Measurements from ENCODE around the gene LMF1.

LMF1 gene

DNA sequence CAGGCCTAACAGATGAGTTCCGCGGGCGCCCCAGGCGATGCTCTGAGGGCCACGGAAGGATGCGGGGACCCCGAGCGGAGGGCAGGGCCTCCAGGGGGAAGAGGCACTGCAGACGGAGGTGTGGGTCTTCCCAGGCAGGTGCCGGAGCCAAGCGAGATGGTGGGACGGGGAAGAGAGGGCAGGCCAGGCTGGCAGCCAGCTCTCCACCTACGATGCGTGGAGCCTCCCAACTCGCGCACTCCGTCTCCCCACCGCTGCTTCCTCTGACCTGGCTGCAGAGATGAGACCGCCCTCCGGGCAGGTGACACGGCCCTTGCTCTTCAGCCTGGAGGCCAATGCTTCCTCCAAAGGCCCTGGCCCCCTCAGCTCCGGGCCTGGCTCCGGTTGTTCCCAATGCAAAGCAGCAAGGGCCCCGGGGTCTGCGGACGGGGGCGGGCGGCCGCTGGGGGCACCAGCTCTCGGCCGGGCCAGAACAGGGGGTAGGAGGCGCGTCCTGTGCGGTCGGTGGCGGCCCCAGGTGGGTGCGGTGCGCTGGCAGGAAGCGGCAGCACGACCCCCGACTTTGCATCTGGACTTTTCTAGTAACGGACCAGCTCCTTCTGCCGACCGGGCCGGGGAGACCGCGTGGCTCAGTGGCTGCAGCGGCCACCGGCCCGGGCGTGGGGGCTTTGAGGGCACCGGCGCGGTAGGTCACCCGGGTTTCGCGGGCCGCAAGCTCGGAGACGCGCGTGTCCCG is 9.2 kb upstream of the LMF1 start:
- TF ChIP-seq, protein P1, sequence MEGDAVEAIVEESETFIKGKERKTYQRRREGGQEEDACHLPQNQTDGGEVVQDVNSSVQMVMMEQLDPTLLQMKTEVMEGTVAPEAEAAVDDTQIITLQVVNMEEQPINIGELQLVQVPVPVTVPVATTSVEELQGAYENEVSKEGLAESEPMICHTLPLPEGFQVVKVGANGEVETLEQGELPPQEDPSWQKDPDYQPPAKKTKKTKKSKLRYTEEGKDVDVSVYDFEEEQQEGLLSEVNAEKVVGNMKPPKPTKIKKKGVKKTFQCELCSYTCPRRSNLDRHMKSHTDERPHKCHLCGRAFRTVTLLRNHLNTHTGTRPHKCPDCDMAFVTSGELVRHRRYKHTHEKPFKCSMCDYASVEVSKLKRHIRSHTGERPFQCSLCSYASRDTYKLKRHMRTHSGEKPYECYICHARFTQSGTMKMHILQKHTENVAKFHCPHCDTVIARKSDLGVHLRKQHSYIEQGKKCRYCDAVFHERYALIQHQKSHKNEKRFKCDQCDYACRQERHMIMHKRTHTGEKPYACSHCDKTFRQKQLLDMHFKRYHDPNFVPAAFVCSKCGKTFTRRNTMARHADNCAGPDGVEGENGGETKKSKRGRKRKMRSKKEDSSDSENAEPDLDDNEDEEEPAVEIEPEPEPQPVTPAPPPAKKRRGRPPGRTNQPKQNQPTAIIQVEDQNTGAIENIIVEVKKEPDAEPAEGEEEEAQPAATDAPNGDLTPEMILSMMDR (IDR thresholded peaks at IDR 0.05; ENCODE audit: borderline replicate concordance, insufficient read depth, low read depth, low read length), result no peak
- H3K4me3 ChIP-seq (ENCODE audit: low read depth, low read length), result no peak overlapping the region

DNA sequence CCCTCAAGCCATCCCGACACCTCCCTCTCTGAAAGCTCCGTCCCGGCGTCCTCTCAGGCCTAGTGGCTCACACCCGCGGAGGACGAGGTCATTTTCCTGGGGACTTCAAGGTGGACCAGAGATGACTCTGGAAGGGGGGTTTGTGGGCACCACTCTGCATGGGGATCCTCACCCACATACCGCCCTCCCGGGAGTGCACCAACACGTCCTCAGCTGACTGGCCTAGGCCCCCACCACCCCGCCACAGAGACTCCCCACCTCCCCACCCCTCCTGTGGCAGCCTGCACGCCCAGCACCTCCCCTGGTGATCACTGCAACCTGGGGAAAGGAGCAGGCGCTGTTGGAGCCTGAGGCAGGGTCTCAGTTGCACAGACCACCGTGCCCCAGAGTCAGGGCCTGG is 8.4 kb upstream of the LMF1 start:
- TF ChIP-seq, protein P1 (IDR thresholded peaks at IDR 0.05; ENCODE audit: borderline replicate concordance, insufficient read depth, low read depth, low read length), result no peak

DNA sequence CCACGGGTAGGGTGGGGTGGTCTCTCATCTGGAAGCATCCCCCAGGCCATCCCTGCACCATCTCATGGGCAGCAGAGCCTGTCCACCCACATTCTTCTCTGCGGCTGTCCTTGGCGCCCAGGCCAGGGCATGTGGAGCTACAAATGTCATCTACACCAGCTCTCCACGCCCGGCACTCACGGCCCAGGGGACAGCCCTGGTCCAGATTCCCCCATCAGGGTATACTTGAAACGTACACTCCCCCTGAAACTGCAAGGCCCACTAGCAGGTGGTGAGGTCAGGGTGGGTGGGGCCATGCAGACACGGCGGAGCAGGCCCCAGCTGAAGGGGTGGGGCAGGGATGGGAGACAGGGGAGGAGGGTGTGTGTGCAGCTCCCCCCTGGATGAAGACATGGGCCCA is 7.6 kb upstream of the LMF1 start:
- H3K4me3 ChIP-seq (ENCODE audit: low read depth, low read length), result no peak overlapping the region
- TF ChIP-seq, protein P1 (IDR thresholded peaks at IDR 0.05; ENCODE audit: borderline replicate concordance, insufficient read depth, low read depth, low read length), result no peak

More for the DNA sequence above, 8.4 kb upstream of the LMF1 start:
- no peak overlapping the region for H3K4me3 ChIP-seq (ENCODE audit: low read depth, low read length)

DNA sequence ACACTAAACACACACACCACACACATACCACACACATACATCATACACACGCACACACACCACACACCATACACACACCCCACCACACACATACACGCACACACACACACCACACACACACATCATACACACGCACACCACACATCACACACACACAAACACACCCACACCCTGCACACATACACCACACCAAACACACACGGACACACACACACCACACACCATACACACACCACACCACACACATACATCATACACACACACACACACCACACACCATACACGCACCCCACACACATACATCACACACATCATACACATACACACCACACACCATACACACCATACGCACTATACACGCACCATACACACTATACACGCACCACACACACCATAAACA is 7.1 kb upstream of the LMF1 start:
- TF ChIP-seq, protein P1 (IDR thresholded peaks at IDR 0.05; ENCODE audit: borderline replicate concordance, insufficient read depth, low read depth, low read length), result no peak
- no peak overlapping the region for H3K4me3 ChIP-seq (ENCODE audit: low read depth, low read length)

DNA sequence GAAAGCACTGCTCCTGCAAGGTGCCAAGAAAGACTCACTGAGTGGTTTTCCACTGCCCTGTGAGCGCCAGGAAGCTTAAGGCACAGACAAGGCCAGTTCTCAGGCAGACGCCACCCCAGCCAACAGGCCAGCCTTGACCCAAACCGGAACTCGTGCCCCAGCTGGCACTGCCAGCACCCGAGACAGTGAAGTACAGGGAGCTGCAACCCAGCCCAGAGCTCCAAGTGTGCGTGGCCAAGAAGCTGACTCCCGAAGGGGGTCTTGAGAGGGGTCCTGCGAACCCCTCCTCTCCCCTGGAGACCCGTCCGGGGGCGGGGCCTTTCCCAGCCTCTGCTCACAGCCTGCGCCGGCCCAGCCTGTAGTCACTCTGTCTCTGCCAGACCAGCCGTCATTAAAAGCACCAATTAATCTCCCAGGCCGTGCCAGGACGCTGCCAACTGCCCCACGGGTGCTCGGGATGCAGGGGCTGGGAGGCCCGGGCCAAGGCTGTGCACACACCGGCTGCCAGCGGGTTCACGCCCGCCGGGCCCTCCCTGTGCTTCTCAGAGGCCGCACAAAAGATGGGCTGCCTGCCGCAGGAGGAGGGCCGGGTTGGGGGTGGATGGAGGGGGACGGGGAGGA is 6.4 kb upstream of the LMF1 start:
- no peak overlapping the region for H3K4me3 ChIP-seq (ENCODE audit: low read depth, low read length)
- TF ChIP-seq, protein P1 (IDR thresholded peaks at IDR 0.05; ENCODE audit: borderline replicate concordance, insufficient read depth, low read depth, low read length), result no peak

DNA sequence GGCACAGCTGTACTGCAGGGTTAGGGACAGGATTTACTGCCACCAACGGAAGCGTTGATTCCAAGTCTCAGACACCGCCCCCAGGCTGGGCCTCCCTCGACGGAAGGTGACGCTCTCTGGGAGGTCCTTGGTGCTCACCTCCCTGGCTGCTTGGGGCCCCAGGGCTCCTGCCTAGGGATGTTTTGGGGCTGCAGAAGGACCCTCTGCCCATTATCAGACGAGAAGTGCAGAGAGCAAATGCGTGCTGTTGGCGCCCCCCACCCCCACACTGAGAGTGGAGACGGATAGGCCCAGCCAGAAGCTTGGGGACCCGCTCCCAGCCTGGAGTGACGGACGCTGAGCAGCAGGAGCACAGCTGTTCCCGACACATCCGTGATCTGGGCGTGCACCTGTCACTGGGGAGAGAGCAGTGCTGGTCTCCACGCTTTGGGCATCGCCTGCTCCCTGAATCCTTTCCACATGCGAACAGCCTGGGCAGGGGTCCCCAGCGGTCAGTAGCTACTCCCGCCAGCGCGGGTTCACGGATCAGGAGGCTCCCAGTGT is 5.7 kb upstream of the LMF1 start:
- H3K4me3 ChIP-seq (ENCODE audit: low read depth, low read length), result no peak overlapping the region
- TF ChIP-seq, protein P1 (IDR thresholded peaks at IDR 0.05; ENCODE audit: borderline replicate concordance, insufficient read depth, low read depth, low read length), result no peak

DNA sequence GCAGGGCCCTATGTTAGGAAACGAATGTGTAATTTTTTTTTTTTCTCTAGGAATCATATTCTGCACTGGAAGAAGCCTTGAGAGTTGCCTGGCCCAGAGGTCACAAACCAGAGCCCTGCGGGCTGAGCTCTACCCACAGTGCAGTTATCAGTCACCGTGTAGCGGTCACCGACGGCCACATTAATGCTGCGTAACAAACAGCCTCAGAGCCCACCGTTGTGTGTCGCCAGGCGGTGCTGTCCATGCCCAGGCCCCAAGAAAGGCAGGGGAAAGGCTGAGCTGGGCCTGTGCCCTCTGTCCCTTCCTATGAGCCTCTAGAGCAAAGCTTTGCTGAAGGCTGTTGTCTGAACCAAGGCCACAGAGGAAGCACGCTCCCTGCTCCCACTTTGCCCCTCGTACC is 4.5 kb upstream of the LMF1 start:
- H3K4me3 ChIP-seq (ENCODE audit: low read depth, low read length), result no peak overlapping the region
- TF ChIP-seq, protein P1 (IDR thresholded peaks at IDR 0.05; ENCODE audit: borderline replicate concordance, insufficient read depth, low read depth, low read length), result no peak

Measured in GM12875 (cell line).